OCI-LY7 (cell line): ENCODE data around the gene CFAP90. TPM values are rescaled to one million over a fixed set of nuclear protein-coding genes. Genes with fewer than 3 reads are reported as not detected.

Experiments
- BruUV-seq: library from RNA; stranded (reverse); fragments of 400-500 nt; replicated peaks from 2 replicates; lab custom pipeline; 2021; lab: Mats Ljungman, UMichigan
- CTCF ChIA-PET: fragments of 300-600 bp; sonication (Branson Sonifier 250); formaldehyde crosslinking; loops from one replicate; lab custom pipeline; 2022; ENCODE audit warnings: antibody characterized with exemption; ENCODE audit not compliant: unreplicated experiment; lab: Charles Lee
- POLR2A ChIA-PET: fragments of 300-600 bp; sonication (Branson Sonifier 250); formaldehyde crosslinking; loops from one replicate; lab custom pipeline; 2022; ENCODE audit warnings: antibody characterized with exemption; lab: Charles Lee
- DNase-seq: peaks from one replicate; pipeline ENCODE4 v3.0.0-alpha.2; 2015; ENCODE audit warnings: low spot score
- H2AFZ ChIP-seq: fragments of 200-600 bp; sonication (generic), shearing (Covaris generic); 2 replicates; pipeline ENCODE4 v1.6.1; 2014; ENCODE audit warnings: mild to moderate bottlenecking, antibody characterized with exemption, low read length, moderate library complexity
- H3K27ac ChIP-seq: fragments of 200-600 bp; sonication (generic); 2 replicates; pipeline ENCODE4 v1.5.1; 2014; ENCODE audit warnings: mixed run types, low read depth, mild to moderate bottlenecking, moderate library complexity, low read length, inconsistent platforms; ENCODE audit not compliant: poor library complexity, severe bottlenecking
- H3K36me3 ChIP-seq: fragments of 200-600 bp; sonication (generic); 2 replicates; pipeline ENCODE4 v1.6.1; 2014; ENCODE audit warnings: mild to moderate bottlenecking, antibody characterized with exemption, low read length, moderate library complexity, mixed read lengths; ENCODE audit not compliant: insufficient read depth
- H3K4me1 ChIP-seq: fragments of 200-600 bp; sonication (generic); 2 replicates; pipeline ENCODE4 v1.5.1; 2014; ENCODE audit warnings: mild to moderate bottlenecking, low read length; ENCODE audit not compliant: insufficient read depth, poor library complexity, severe bottlenecking
- H3K4me2 ChIP-seq: fragments of 200-600 bp; sonication (generic); 2 replicates; pipeline ENCODE4 v1.6.1; 2014; ENCODE audit warnings: mild to moderate bottlenecking, low read length
- H3K4me3 ChIP-seq: fragments of 200-600 bp; sonication (generic); 2 replicates; pipeline ENCODE4 v1.5.1; 2014; ENCODE audit warnings: mild to moderate bottlenecking, low read depth, low read length; ENCODE audit not compliant: poor library complexity, severe bottlenecking
- H3K79me2 ChIP-seq: fragments of 200-600 bp; sonication (generic); 2 replicates; pipeline ENCODE4 v1.6.1; 2016; ENCODE audit warnings: low read depth, mild to moderate bottlenecking, low read length, moderate library complexity, mixed read lengths; ENCODE audit not compliant: insufficient read depth
- H3K9me2 ChIP-seq: fragments of 200-600 bp; sonication (generic); 2 replicates; pipeline ENCODE4 v1.6.1; 2016; ENCODE audit warnings: mild to moderate bottlenecking, low read length, mixed read lengths; ENCODE audit not compliant: insufficient read depth
- H3K9me3 ChIP-seq: fragments of 200-600 bp; sonication (generic); 2 replicates; pipeline ENCODE4 v1.6.1; 2014; ENCODE audit warnings: mild to moderate bottlenecking, mixed run types, low read length, mixed read lengths
- H4K20me1 ChIP-seq: fragments of 200-600 bp; sonication (generic); 2 replicates; pipeline ENCODE4 v1.6.1; 2014; ENCODE audit warnings: mild to moderate bottlenecking, antibody characterized with exemption, low read length, moderate library complexity, mixed read lengths; ENCODE audit not compliant: insufficient read depth
- CTCF ChIP-seq: fragments of 200-600 bp; sonication (generic); conservative IDR thresholded peaks from 2 replicates; pipeline ENCODE4 v1.5.1; 2014; ENCODE audit warnings: mild to moderate bottlenecking, antibody characterized with exemption, low read length, moderate library complexity, mixed read lengths
- EZH2phosphoT487 ChIP-seq: fragments of 200-600 bp; sonication (generic); IDR thresholded peaks from 2 replicates; pipeline ENCODE4 v1.6.1; 2018; ENCODE audit warnings: low read depth, borderline replicate concordance, mild to moderate bottlenecking, mixed run types, antibody characterized with exemption, low read length, moderate library complexity, mixed read lengths
- intact Hi-C: fragments of 100-400 bp; cut with micrococcal nuclease; formaldehyde crosslinking; loops from one replicate; pipeline ENCODE4 v1.10.0; 2022; ENCODE audit not compliant: unreplicated experiment
- total RNA-seq, 2 experiments: library from RNA; depleted of rRNA in 1 of 2; stranded (reverse); fragments of >200 nt in 1 of 2; shearing (Covaris generic) in 1 of 2; gene quantifications; 2 replicates each; pipeline ENCODE4 v1.2.3, GENCODE V29; 2014 to 2022

The CFAP90 gene
- total RNA-seq, 2 experiments from 2014 or later = not detected

GRCh38 chr5:7886849-7887475 lies 36.0 kb upstream of the CFAP90 start:
- BruUV-seq = no TSS peak
- H3K4me3 ChIP-seq = no peak overlapping the region
- no peak overlapping the region for H3K27ac ChIP-seq
- POLR2A ChIA-PET = interaction anchor here (1.1 to 3.0 kb wide), 4 partner anchors 9 to 19 kb away, joined by 3 to 15 read pairs (median 6); partner anchors contain the start of genes FASTKD3 and MTRR
- CTCF ChIA-PET = interaction anchor here (0.7 to 2.1 kb wide), 4 partner anchors 10 to 19 kb away, joined by 3 to 8 read pairs (median 5); partner anchors contain the start of gene FASTKD3
- H2AFZ ChIP-seq = no peak overlapping the region
- TF ChIP-seq CTCF (peak; percentile 78), EZH2phosphoT487 (no peak)
- peaks cover 7% of the 10 kb centered on the region for H4K20me1 ChIP-seq
- H3K9me2 ChIP-seq = no peaks in the 10 kb centered on the region
- H3K4me1 ChIP-seq = no peaks in the 10 kb centered on the region
- no peaks in the 10 kb centered on the region for H3K9me3 ChIP-seq
- no peak overlapping the region for H3K4me2 ChIP-seq
- intact Hi-C loops = no loop called here
- peak; percentile 41 for DNase-seq
- peaks cover 5% of the 10 kb centered on the region; the same call in 1 of the 2 replicates for H3K79me2 ChIP-seq
- peaks cover 93% of the 10 kb centered on the region for H3K36me3 ChIP-seq

GRCh38 chr5:7884491-7885267 lies 33.7 kb upstream of the CFAP90 start:
- H3K4me2 ChIP-seq = no peak overlapping the region
- H3K9me3 ChIP-seq = no peaks in the 10 kb centered on the region
- H3K4me3 ChIP-seq = no peak overlapping the region
- POLR2A ChIA-PET = interaction anchor here (0.9 to 3.0 kb wide), 2 partner anchors 13 to 16 kb away, joined by 3 to 15 read pairs; partner anchors contain the start of genes FASTKD3 and MTRR
- peaks cover 94% of the 10 kb centered on the region for H3K36me3 ChIP-seq
- BruUV-seq = no TSS peak
- H3K27ac ChIP-seq = no peak overlapping the region
- no peak for DNase-seq
- intact Hi-C loops = no loop called here
- H4K20me1 ChIP-seq = peaks cover 7% of the 10 kb centered on the region
- CTCF ChIA-PET = no interaction called here
- no peaks in the 10 kb centered on the region for H3K4me1 ChIP-seq
- TF ChIP-seq CTCF (no peak), EZH2phosphoT487 (no peak)
- no peak overlapping the region for H2AFZ ChIP-seq
- H3K9me2 ChIP-seq = no peaks in the 10 kb centered on the region
- H3K79me2 ChIP-seq = peaks cover 5% of the 10 kb centered on the region; the same call in 1 of the 2 replicates
